Stimulated activated CD8-positive, alpha-beta memory T cell treated with anti-CD3 and anti-CD28 coated beads, Interleukin-4, amount 100 ng/mL, for 1 hour (primary cell): ENCODE results near the gene HSPA1B.

Experiments
- DNase-seq, 2 donors: peaks; one replicate each; pipeline ENCODE4 v3.0.0-alpha.2; 2020; ENCODE audit warnings: low read depth in 2 of 2, low spot score in 1 of 2

HSPA1B gene

GRCh38 chr6:31878222-31878621 is 50.7 kb downstream of the HSPA1B start:
- no peak for DNase-seq

GRCh38 chr6:31878726-31879125 is 51.2 kb downstream of the HSPA1B start, which contains the start of gene SLC44A4:
TSS of gene SLC44A4 (minus strand) at chr6:31878997. CDS start at chr6:31878980, 17 bp downstream.
- no peak for DNase-seq

GRCh38 chr6:31879143-31879542 is 51.6 kb downstream of the HSPA1B start:
- no peak for DNase-seq
